Chondrocyte (in vitro differentiated cells): ENCODE data around the gene MMP20. TPM values are rescaled to one million over a fixed set of nuclear protein-coding genes. Genes with fewer than 3 reads are reported as not detected.

Source experiments
- DNase-seq: peaks from one replicate; pipeline ENCODE4 v3.0.0; 2021; ENCODE audit warnings: mixed read lengths, low spot score
- H3K27ac Mint-ChIP-seq: one replicate; pipeline ENCODE4 v1.8.0; 2021; ENCODE audit warnings: mild to moderate bottlenecking, moderate library complexity, mixed read lengths; ENCODE audit not compliant: unreplicated experiment
- H3K27me3 Mint-ChIP-seq: 2 replicates; pipeline ENCODE4 v1.8.0; 2021; ENCODE audit warnings: low read depth, mixed read lengths
- H3K36me3 Mint-ChIP-seq: 2 replicates; pipeline ENCODE4 v1.8.0; 2021; ENCODE audit warnings: low read depth, mixed read lengths
- H3K4me1 Mint-ChIP-seq: 2 replicates; pipeline ENCODE4 v1.8.0; 2021; ENCODE audit warnings: low read depth, mild to moderate bottlenecking, mixed read lengths
- H3K4me3 Mint-ChIP-seq: one replicate; pipeline ENCODE4 v1.8.0; 2021; ENCODE audit warnings: mild to moderate bottlenecking, moderate library complexity, mixed read lengths; ENCODE audit not compliant: unreplicated experiment
- H3K9me3 Mint-ChIP-seq: 2 replicates; pipeline ENCODE4 v1.8.0; 2021; ENCODE audit warnings: low read depth, mixed read lengths
- CTCF ChIP-seq: fragments of 200-600 bp; sonication (generic); IDR thresholded peaks from 2 replicates; pipeline ENCODE4 v1.5.0; 2021; ENCODE audit warnings: antibody characterized with exemption, mild to moderate bottlenecking, moderate library complexity
- total RNA-seq: library from RNA; stranded (reverse); gene quantifications from 3 replicates; pipeline ENCODE4 v1.2.1, GENCODE V29; 2021

The MMP20 gene
- total RNA-seq, 1 donor from 2014 or later = not detected

GRCh38 chr11:102581066-102581465 is 44.1 kb downstream of the MMP20 start:
- Mint-ChIP-seq H3K27ac (no peak overlapping the region), H3K9me3 (peaks cover 6% of the 10 kb centered on the region), H3K4me3 (no peak overlapping the region), H3K36me3 (peaks cover 2% of the 10 kb centered on the region), H3K4me1 (peaks cover 12% of the 10 kb centered on the region), H3K27me3 (no peaks in the 10 kb centered on the region)
- TF ChIP-seq CTCF = no peak
- no peak for DNase-seq

- Mint-ChIP-seq H3K36me3 (no peaks in the 10 kb centered on the region), H3K9me3 (peaks cover 6% of the 10 kb centered on the region), H3K4me3 (no peak overlapping the region), H3K4me1 (peaks cover 12% of the 10 kb centered on the region), H3K27me3 (no peaks in the 10 kb centered on the region), H3K27ac (peak overlapping the region; percentile 38)
- TF ChIP-seq CTCF = no peak
- DNase-seq = no peak
Measured at GRCh38 chr11:102580185-102580951, 44.8 kb downstream of the MMP20 start.

- TF ChIP-seq CTCF = no peak
- Mint-ChIP-seq H3K4me1 (peaks cover 8% of the 10 kb centered on the region), H3K27ac (no peak overlapping the region)
Measured at GRCh38 chr11:102577723-102578122, 47.4 kb downstream of the MMP20 start.

GRCh38 chr11:102577182-102577581 is 48.0 kb downstream of the MMP20 start:
- H3K4me1 Mint-ChIP-seq = peaks cover 6% of the 10 kb centered on the region
- peaks cover 2% of the 10 kb centered on the region for H3K9me3 Mint-ChIP-seq
- H3K27me3 Mint-ChIP-seq = no peaks in the 10 kb centered on the region
- no peaks in the 10 kb centered on the region for H3K36me3 Mint-ChIP-seq
- no peak for DNase-seq
- no peak for TF ChIP-seq CTCF
- no peak overlapping the region for H3K4me3 Mint-ChIP-seq
- H3K27ac Mint-ChIP-seq = no peak overlapping the region

More at GRCh38 chr11:102577723-102578122, 47.4 kb downstream of the MMP20 start:
- Mint-ChIP-seq H3K27me3 (no peaks in the 10 kb centered on the region), H3K4me3 (no peak overlapping the region), H3K36me3 (no peaks in the 10 kb centered on the region), H3K9me3 (no peaks in the 10 kb centered on the region)
- no peak for DNase-seq

- no peak overlapping the region for H3K27ac Mint-ChIP-seq
Measured at GRCh38 chr11:102576350-102576749, 48.8 kb downstream of the MMP20 start.

More at GRCh38 chr11:102576350-102576749, 48.8 kb downstream of the MMP20 start:
- TF ChIP-seq CTCF = no peak
- Mint-ChIP-seq H3K9me3 (peaks cover 7% of the 10 kb centered on the region), H3K4me3 (no peak overlapping the region), H3K36me3 (no peaks in the 10 kb centered on the region), H3K4me1 (peaks cover 4% of the 10 kb centered on the region), H3K27me3 (no peaks in the 10 kb centered on the region)
- DNase-seq = no peak
